ENCODE data around the gene ZCCHC24.

Gene ZCCHC24

DNA sequence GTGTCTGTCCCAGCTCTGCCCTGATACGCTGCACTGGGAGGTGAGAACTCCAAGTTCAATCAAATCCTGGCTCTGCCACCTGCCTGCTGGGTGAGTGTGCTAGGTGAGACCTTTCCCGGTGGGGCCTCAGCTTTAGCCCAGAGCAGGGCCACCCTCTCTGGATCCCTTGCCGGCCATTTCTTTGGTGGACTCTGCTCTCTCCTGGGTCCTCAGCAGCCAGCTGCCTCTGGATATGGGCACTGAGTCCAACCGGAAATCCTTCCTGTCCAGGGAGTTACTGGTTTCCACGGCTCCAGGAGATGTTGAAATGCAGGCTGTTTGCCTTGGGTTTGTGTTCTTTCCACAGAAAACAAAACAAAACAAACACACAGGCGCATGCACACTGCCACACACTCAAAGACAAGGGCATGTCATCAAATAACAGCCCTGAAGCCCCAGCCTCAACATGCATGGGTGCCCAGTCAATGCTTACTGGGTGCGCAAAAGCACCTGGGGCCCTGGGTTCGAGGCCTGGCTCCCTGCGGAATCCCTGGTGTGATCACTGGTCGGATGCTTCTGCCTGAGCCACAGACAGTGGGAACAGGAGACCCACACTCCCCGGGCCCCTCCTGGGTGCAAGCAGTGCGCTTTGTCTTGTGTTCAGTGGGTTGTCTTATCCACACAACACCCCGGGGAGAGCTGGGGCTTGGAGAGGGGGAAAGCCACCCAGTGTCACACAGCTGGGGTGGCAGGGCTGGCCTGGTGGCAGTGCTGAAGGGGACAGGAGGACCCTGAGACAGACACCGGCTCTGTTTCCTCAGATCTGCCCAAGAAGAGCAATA is 65.1 kb downstream of the ZCCHC24 start:
- peak; percentile 72 for DNase-seq

DNA sequence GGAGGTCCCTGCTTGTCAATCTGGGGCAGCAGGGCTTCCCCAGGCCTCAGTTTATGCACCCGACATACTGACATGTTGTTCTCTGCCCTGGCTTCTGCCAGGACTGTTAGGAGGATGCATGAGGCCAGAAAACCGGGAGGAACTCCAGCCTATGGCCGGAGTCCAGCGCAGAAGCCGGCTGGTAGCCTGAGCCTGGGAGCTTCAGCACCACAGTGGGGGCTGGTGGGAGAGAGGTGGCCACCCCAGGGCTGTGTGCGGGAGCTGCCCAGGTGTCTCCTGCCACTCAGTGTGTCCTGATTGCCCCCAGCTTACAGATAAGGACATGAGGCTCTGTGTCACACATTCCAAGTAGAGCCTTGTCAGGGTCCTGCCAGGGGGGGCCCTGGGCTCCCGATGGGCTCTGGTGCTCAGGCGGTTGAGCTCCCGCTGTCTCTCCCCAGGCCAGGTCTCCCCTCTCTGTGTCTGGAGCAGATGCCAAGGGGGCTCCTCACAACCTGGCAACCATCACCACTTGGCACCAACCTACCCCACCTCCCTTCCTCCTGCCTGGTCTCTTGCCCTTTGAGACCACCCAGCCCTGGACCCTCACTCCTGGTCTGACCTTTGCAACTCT is 65.8 kb downstream of the ZCCHC24 start:
- no peak for DNase-seq

DNA sequence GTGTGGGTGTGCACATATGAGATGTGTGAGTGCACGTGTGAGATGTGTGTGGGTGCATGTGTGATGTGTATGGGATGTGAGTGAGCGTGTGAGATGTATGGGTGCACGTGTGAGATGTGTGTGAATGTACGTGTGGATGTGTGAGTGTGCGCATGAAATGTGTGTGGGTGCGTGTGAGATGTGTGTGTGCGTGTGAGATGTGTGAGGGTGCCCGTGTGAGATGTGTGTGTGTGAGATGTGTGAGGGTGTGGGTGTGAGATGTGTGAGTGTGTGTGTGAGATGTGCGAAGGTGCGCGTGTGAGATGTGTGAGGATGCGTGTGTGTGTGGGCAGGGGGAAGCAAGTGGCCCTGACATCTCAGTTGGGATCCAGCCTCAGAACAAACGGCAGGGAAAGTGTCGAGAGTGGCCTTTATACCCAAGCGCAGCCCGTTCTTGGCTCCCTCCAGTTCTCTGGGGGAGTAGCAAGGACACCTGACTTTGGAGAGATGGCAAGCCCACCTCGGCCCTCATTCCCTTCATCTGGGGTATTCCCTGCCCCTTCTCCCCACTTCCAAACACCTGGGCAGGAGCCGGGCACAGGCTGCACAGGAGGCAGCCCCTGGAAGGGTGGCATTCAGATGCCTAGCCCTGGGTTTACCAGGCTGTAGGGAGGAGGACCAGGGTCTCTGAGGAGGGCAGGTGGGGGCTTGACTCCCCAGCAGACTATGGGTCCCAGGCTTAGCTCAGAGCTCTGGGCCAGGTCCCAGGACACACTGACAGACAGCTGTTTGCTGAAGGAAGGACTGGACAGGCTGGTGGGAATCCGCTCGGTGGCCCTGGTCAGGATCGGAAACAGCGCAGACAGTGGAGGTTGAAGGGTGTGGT is 66.5 kb downstream of the ZCCHC24 start:
- no peak for DNase-seq

DNA sequence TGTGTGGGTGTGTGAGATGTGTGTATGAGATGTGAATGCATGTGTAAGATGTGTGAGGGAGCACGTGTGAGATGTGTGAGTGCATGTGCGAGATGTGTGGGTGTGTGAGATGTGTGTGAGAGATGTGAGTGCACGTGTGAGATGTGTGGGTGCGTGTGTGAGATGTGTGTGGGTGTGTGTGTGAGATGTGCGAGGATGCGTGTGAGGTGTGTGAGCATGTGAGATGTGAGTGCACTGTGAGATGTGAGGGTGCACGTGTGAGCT is 67.1 kb downstream of the ZCCHC24 start:
- no peak for DNase-seq

DNA sequence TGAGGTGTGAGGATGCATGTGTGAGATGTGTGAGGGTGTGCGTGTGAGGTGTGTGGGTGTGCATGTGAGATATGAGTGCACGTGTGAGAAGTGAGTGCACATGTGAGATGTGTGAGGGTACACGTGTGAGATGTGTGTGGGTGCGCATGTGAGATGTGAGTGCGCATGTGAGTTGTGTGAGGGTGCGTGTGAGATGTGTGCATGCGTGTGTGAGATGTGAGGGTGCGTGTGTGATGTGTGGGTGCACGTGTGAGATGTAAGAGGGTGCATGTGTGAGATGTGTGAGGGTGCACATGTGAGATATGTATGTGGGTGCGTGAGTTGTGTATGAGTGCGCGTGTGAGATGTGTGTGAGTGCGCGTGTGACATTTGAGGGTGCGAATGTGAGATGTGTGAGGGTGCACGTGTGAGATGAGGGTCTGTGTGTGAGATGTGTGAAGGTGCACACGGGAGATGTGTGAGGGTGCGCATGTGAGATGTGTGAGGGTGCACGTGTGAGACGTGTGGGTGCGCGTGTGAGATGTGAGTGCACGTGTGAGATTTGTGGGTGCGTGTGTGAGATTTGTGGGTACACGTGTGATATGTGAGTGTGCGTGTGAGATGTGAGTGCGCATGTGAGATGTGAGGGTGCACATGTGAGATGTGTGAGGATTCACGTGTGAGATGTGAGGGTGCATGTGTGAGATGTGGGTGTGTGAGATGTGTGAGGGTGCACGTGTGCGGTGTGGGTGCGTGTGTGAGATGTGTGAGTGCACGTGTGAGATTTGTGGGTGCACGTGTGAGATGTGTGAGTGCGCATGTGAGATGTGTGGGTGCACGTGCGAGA is 67.7 kb downstream of the ZCCHC24 start:
- no peak for DNase-seq

DNA sequence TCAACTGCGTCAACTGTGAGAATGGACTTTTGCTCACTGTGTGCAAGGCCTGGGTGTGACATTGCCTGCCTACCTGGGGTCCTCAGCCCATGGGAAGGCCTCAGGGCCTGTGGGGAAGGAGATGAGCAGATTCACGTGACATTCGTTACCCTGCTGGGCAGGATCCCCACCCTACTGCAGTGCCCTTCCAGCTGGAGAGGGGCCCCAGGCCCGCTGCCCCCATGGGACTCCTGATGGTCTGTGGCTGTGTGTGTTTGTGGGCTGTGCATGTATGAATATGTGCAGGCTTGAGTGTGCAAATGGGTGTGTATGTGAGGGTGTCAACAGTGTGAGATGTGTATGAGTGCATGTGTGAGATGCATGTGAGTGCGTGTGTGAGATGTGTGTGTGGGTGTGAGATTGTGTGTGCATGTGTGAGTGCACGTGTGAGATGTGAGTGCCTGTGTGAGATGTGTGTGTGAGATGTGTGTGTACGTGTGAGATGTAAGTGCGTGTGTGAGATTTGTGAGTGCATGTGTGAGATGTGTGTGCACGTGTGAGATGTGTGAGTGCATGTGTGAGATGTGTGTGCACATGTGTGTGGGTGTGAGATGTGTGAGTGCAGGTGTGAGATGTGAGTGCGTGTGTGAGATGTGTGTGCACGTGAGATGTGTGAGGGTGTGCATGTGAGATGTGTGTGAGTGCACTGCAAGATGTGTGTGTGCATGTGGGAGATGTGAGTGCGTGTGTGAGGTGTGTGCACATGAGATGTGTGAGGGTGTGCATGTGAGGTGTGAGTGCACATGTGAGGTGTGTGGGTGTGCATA is 68.5 kb downstream of the ZCCHC24 start:
- DNase-seq = no peak

DNA sequence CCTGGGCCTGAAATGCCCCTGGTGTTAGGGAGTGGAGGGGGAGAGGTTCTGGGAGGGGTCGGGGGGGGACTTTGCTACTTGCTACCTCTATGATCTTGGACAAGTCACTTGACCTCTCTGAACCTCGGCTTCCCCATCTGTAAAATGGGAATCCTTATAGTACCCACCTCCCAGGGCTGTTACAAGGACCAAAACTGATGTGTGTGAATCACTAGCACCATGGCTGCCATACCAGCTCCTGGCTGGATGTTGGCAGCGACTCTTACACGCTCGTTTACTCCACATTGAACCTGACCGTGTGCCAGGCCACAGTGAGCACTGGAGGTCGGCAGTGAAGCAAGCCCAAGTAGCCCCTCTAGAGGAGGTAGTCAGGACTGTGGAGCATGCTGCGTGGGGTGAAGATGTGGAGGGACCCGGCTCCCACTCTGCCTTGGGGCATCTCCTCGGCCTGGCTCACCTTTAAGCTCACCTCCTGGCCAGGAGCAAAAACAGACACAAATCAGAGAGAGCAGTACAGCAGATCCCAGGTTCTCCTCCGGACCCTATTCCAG is 69.3 kb downstream of the ZCCHC24 start:
- DNase-seq = no peak

DNA sequence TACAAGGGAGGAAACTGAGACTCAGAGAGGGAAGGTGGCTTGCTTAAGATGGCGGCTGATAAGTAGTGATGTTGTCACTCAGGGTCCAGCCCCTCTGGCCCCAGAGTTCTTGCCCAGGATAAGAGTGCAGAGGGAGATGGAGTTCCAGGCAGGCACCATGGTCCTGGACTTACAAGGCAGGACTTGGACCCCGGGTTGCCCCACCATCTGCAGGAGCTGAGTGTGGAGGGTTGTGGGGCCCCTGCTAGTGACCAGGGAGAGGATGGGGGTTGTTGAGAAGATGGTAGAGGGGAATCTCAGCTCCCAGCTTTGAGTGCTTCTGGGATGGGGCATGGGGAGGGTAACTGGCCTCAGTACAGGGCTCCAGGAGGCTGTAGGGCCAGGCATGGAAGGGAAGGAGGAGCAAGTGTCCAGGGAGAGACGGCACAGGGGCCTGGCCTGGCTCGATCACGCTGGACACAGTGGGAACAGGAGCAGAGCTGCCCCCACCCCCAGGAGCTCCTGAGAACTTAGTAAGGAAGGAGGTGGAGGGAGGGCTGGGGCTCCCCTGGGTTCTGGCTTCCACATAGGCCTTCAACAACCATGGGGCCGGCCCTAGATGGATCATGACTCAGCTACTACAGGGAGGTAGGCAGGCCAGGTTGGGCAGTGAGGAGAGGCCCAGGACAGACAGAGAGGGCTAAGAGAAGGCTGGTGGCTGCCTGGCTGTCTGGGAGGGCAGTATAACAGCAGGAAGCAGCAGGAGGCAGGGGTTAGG is 69.9 kb downstream of the ZCCHC24 start:
- DNase-seq = peak; percentile 44

DNA sequence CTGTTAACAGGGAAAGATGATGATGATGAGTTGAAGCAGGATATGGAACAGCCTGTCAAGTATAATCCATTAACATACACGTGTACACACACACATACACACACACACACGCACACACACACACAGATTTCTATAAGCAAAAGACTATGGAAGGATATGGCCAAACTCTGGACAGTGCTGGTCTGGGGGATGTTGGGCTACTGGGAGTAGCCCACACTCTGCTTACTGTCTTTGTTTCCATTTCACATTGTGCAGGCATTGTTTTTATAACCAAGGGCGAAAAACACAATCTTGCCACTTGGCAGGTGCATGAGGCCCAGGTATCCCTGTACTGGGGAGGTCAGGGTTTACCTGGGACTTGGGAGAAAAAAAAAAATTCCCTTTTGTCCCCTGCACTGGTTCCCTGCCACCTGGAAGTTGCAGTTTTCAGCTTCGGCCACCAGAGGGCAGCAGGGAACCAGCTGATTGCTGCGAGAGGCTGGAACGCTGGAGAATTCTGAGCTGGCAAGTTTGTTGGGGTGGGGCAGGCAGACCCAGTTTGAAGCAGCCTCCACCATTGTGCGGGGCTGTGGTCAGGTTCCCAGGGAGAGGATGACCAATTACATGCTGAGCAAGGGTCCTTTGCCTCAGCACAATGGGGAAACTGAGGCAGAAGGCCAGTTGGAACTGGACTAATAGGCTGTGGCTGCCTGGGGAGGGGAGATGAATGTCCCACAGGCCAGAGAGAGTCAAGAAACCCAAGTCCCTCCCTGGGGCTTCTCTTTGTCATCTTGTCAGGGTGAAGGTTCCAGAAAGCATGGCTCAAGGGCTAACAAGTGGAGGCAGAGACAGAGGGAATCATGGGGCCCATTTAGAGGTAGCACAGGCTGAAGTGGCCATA is 70.9 kb downstream of the ZCCHC24 start:
- DNase-seq = peak; percentile 75

DNA sequence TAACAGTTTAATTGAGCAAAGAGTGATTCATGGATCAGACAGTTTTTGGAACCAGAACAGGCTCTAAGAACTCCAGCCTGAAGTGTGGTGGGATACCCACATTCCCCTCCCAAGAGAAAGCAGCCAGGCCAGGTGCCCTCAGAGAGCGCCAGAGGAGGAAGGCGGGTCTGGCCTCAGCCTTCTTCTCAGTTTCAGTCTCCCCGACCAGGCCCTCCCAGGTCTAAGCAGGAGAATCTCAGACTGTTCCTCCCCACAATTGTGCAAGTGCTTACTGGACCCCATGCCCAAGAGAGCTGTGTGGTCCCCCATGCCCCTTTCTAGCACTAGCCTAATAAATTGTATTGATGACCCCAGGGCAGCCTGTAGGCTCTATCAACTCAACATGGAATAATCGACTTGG is 72.6 kb downstream of the ZCCHC24 start:
- no peak for DNase-seq

DNA sequence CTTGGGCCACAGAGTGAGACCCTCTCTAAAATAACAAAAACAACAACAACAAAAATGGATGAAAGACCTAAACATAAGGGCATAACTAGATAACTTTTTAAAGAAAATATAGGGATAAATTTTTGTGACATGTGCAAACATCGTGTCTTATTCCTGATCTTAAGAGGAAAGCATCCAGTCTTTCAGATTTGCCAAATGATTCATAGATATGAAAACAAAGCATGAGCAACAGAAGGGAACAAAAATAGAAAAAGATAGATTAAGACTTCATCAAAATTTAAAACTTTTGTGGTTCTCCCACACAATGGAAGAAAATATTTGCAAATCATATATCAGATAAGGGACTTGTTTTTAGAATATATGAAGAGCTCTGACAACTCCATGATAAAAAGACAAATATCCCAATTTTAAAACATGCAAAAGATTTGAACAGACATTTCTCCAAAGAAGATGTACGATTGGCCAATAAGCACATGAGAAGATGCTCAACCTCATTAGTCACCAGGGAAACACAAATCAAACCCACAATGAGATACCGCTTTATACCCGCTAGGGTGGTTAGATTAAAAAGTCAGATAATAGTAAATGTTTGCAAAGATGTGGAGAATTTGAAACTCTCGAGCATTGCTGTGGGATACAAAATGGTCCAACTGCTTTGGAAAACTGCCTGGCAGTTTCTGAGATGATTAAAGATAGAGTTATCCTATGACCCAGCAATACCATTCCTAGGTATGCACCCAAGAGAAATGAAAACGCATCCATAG is 77.8 kb downstream of the ZCCHC24 start:
- peak; percentile 70 for DNase-seq

DNA sequence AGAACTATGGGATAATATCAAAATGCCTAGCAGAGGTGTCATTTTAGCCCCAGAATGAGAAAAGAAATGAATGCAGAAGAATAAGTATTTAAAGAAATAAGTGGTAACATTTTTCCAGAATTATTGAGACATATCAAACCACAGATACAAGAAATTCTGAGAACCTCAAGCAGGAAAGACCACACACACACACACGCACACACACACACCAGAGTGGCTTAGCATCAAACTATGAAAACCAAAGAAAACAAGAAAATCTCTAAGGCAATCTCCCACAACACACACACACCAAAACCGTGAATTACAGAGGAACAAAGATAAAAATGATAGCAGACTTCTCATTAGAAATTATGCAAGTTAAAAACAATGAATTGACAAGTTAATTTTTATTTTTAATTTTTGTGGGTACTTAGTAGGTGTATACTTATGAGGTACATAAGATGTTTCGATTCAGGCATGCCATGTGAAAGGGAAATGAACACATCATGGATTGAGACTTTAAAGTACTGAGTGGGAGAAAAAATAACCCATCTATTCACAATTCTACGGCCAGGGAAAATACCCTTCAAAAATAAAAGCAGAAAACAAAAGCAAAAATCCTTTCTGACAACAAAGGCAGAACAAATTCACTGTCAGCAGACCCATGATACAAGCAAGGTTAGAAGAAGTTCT is 83.6 kb downstream of the ZCCHC24 start:
- no peak for DNase-seq

DNA sequence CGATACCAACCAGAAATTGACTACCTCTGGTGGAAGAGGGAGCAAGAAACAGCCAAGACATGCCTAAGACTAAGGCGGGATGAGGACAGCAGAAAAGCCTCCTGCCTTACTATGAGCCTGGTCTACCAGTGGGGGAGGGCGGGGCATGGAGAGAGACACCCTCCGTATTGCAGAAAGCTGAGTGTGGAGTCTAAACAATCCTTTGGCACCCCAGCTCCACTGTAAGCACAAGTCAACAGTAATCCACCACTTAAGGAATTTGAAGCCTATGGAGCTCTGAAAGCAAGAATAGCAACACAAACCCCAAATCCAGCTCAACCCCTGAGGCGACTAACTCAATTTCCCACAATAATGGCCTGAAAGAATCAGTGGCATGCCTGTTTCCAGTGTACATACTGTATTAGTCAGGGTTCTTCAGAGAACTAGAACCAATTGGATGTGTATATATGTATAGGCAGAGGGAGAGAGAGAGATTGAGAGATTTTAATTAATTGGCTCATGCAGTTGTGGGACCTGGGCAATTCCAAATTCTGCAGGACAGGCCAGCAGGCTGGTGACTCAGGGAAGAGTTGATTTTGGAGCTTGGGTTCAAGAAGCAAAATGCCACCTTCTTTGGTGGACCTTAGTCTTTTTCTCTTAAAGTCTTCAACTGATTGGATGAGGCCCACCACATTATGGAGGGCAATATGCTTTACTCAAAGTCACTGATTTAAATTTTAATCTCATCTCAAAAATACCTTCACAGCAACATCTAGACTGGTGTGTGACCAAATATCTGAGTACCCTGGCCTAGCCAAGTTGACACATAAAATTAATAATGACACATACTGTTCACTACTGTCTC is 84.7 kb downstream of the ZCCHC24 start:
- no peak for DNase-seq

DNA sequence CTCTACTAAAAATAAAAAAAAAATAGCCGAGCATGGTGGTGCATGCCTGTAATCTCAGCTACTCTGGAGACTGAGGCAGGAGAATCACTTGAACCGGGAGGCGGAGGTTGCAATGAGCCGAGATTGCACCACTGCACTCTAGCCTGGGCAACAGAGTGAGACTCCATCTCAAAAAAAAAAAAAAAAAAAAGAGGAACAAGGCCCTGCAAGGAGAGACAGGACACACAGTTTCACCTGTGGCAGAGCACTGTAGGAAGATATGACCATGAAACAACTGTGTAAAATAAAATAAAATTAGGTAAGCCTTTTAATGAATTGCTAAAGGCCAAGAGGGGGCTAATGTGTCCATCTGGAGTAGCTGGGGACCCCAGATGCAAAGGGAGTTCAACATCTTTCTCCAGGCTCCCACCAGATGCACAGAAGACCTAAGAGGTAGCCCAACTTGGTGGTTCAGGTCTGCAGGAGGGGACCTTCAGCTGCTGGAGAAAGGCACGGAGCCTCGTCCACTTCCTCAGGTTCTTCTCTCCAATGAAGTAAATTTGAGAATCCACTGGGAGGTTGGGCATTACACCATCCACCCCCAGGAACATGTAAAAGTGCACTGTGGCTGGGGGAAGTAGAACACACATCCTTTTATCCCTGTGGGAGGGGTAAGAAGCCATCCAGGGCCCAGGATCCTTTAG is 85.5 kb downstream of the ZCCHC24 start:
- no peak for DNase-seq

DNA sequence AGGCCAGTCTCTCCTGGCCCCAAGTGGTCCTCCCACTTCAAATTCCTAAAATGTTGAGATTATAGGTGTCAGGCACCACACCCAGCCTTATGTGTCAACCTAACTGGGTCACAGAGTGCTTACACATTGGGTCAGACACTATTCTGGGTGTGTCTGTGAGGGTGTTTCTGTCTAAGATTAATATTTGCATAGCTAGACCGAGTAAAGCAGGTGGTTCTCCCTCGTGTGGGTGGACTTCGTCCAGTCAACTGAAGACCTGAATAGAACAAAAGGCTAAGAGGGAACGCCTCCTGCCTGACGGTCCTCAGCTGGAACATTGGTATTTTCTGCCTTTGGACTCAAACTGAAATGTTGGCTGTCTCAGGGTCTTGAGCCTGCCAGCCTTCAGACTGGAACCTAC is 86.6 kb downstream of the ZCCHC24 start:
- no peak for DNase-seq

DNA sequence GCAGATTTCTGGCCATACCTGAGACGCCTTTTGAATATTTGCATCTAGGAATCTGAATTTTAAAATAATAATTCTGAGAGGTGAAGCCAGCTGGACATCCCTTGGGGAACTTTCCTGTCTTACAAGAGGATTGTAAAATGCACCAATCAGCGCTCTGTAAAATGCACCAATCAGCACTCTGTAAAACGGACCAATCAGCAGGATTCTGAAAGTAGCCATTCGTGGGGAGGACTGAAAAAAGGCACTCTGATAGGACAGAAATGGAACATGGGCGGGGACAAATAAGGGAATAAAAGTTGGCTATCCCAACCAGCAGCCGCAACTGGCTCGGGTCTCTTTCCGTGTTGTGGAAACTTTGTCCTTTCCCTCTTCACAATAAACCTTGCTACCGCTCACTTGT is 88.2 kb downstream of the ZCCHC24 start:
- DNase-seq = no peak

DNA sequence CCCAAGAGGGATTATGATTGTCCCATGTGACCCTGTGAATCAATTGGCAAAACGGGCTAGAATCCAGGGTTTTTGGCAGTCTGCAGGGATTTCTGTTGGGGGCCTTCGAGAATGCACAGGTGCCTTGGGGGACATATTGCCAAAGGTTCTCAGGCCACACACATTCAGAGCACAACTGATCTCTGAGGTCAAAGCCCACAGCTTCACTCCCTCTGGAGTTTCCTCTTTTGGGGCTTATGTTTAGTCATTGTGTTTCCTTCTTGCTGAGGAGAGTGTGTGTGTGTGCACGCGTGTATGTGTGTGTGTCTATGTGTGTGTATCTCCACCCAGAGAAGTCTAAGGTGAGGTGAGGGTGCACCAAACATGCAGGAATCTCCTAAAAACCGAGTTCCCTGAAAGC is 89.3 kb downstream of the ZCCHC24 start:
- DNase-seq = no peak

Data from EL (cell line).